PC-3 (cell line): Measurements from ENCODE around the gene RAI14.

Experiments
- CTCF ChIP-seq: fragments of 300-600 bp; sonication (generic); conservative IDR thresholded peaks from 2 replicates; pipeline ENCODE4 v1.5.1; 2017; ENCODE audit warnings: antibody characterized with exemption, low read depth, mild to moderate bottlenecking, low read length
- EZH2 ChIP-seq: fragments of 300-600 bp; sonication (generic); IDR thresholded peaks from one replicate; pipeline ENCODE4 v1.6.1; 2017; ENCODE audit warnings: antibody characterized with exemption, mild to moderate bottlenecking, low read length; ENCODE audit not compliant: unreplicated experiment
- EZH2phosphoT487 ChIP-seq: fragments of 300-600 bp; sonication (generic); IDR thresholded peaks from 2 replicates; pipeline ENCODE4 v1.6.1; 2018; ENCODE audit warnings: mild to moderate bottlenecking, antibody characterized with exemption, low read length, borderline replicate concordance

- no peak for TF ChIP-seq CTCF
- TF ChIP-seq EZH2: no peak
- no peak for TF ChIP-seq EZH2phosphoT487
These were observed 78.2 kb downstream of the RAI14 start for GRCh38 chr5:34734326-34734725.
